ENCODE results near the gene DLG2. TPM values are rescaled to one million over a fixed set of nuclear protein-coding genes. Genes with fewer than 3 reads are reported as not detected.

DLG2 gene
- total and polyA plus RNA-seq, 2 of the 4 experiments (the other 2 are of a cell fraction): 0.31 to 0.36 TPM

GRCh38 chr11:84829162-84829561, 798.0 kb downstream of the DLG2 start:
- H4K5ac ChIP-seq (ENCODE audit: low read depth, low read length): no peak overlapping the region
- H3K27ac ChIP-seq (ENCODE audit: insufficient read depth, low read length): no peak overlapping the region
- H2AK5ac ChIP-seq (ENCODE audit: low read depth, low read length): no peak overlapping the region
- H2BK20ac ChIP-seq (ENCODE audit: low read depth, low read length): no peak overlapping the region
- H3K27me3 ChIP-seq (ENCODE audit: control insufficient read depth, insufficient read depth, low read length): no peaks in the 10 kb centered on the region
- no peak overlapping the region for H2BK15ac ChIP-seq (ENCODE audit: low read depth, low read length)
- intact Hi-C loops (cut with micrococcal nuclease) (no loop called here), in situ Hi-C loops (cut with MboI; ENCODE audit: low sequenced_read_pairs) (no loop called here), dilution Hi-C loops (cut with HindIII; ENCODE audit: low sequenced_read_pairs, unreplicated experiment) (no loop called here)
- no peak overlapping the region for H3K23ac ChIP-seq (ENCODE audit: low read depth, low read length)
- H4K8ac ChIP-seq (ENCODE audit: low read depth in 2 of 2, low read length in 2 of 2): no peak overlapping the region
- no peak overlapping the region for H3K56ac ChIP-seq (ENCODE audit: extremely low read depth, insufficient read depth, low read length)
- no peak overlapping the region for H2AK9ac ChIP-seq (replicated peaks; ENCODE audit: low read depth, low read length, poor library complexity)
- WGBS, 2 experiments (ENCODE audit: extremely low coverage in 2 of 2, insufficient read length in 1 of 2): no CpG with 5 or more reads among the region's 2 CpGs
- ATAC-seq (ENCODE audit: low read depth) (no peak), DNase-seq (no peak)
- no TSS peak for BruUV-seq (replicated peaks)
- H2BK120ac ChIP-seq (ENCODE audit: low read depth, low read length): no peak overlapping the region
- no peaks in the 10 kb centered on the region for H3K79me1 ChIP-seq (ENCODE audit: low read depth in 1 of 2, low read length in 2 of 2)
- no peaks in the 10 kb centered on the region for H3K9me1 ChIP-seq (ENCODE audit: insufficient read depth, low read length)
- H3K9ac ChIP-seq (ENCODE audit: low read depth, low read length): no peak overlapping the region
- H2BK5ac ChIP-seq (ENCODE audit: low read depth, low read length, poor library complexity, severe bottlenecking): no peak overlapping the region
- no peaks in the 10 kb centered on the region for H3K4me1 ChIP-seq (ENCODE audit: control insufficient read depth, insufficient read depth, low read length)
- no peak overlapping the region for H3K4me2 ChIP-seq (ENCODE audit: low read depth, low read length)
- H3K36me3 ChIP-seq (ENCODE audit: control insufficient read depth, insufficient read depth, low read length): no peaks in the 10 kb centered on the region
- ChIA-PET POLR2A (ENCODE audit: unreplicated experiment) (no interaction called here), CTCF (no interaction called here)
- no peak overlapping the region for H2AFZ ChIP-seq (replicated peaks; ENCODE audit: low read length, poor library complexity)
- H3K9me3 ChIP-seq (ENCODE audit: control insufficient read depth, insufficient read depth, low read length): no peaks in the 10 kb centered on the region
- no peak overlapping the region for H3K18ac ChIP-seq (ENCODE audit: low read depth, low read length)
- H3K4ac ChIP-seq (ENCODE audit: low read depth, low read length): no peak overlapping the region
- no peak overlapping the region for H4K91ac ChIP-seq (ENCODE audit: insufficient read depth, low read depth, low read length)
- H3K4me3 ChIP-seq (ENCODE audit: insufficient read depth, low read depth, low read length): no peak overlapping the region
- no peak overlapping the region for H3K14ac ChIP-seq (replicated peaks; ENCODE audit: low read depth, low read length)
- H4K20me1 ChIP-seq (ENCODE audit: insufficient read depth, low read length): no peaks in the 10 kb centered on the region
- TF ChIP-seq USF2 (IDR thresholded peaks at IDR 0.05; ENCODE audit: low read depth, low read length) (no peak), CTCF (conservative IDR thresholded peaks at IDR 0.05; ENCODE audit: low read depth, low read length) (no peak), MAZ (IDR thresholded peaks at IDR 0.05; ENCODE audit: borderline replicate concordance, low read depth, low read length) (no peak), CEBPB (IDR thresholded peaks at IDR 0.05; ENCODE audit: low read depth, low read length) (no peak), NFE2L2 (IDR thresholded peaks at IDR 0.05; ENCODE audit: low read depth, low read length) (no peak), FOS (IDR thresholded peaks at IDR 0.05; ENCODE audit: low read depth, low read length) (no peak), POLR2A (IDR thresholded peaks at IDR 0.05; ENCODE audit: low read depth, low read length) (no peak), SMC3 (IDR thresholded peaks at IDR 0.05; ENCODE audit: low read depth, low read length) (no peak)

All from IMR-90 (cell line).